ENCODE results near the gene FERMT1. TPM values are rescaled to one million over a fixed set of nuclear protein-coding genes. Genes with fewer than 3 reads are reported as not detected.
A peak's percentile ranks its signal among the peaks of the same experiment; 100 is the strongest.

Gene FERMT1
- total RNA-seq, 1 experiment from 2014 or later = 30.1 TPM

DNA sequence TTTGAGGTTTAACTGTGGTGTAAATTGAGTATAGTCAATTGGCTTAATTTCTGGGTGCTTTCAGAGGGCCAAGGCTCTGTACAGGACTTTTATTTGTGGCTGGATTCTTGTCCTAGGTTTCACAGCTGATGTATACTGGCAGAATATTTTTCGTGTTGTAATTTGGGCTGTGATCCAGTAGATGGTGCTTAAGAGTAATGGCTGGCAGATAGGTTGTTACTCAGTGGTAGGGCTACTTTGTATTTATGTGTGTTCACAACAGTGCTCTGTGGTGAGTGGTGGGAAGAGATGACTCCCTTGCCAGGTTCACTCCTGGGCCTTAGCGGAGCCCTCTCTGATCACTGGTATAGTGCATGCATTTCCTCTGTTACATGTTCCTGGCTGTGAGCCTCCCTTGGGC is 34.5 kb upstream of the FERMT1 start:
- CTCF ChIA-PET = no interaction called here

DNA sequence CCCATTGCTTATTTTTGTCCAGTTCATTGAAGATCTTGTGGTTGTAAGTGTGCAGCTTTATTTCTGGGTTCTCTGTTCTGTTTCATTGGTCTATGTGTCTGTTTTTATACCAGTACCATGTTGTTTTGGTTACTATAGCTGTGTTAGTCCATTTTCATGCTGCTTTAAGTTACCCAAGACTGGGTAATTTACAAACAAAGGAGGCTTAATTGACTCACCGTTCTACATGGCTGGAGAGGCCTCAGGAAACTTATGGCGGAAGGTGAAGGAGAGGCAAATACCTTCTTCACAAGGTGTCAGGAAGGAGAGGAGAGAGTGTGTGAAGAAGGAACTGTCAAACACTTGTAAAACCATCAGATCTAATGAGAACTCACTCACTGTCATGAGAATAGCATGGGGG is 29.9 kb upstream of the FERMT1 start:
- no TSS peak for BruUV-seq (replicated peaks)
- intact Hi-C loops (cut with micrococcal nuclease; ENCODE audit: unreplicated experiment) = no loop called here
- peaks cover 11% of the 10 kb centered on the region for H3K27me3 Mint-ChIP-seq (ENCODE audit: insufficient read depth, unreplicated experiment)
- peaks cover 14% of the 10 kb centered on the region for H3K9me3 Mint-ChIP-seq (ENCODE audit: unreplicated experiment)
- peaks cover 14% of the 10 kb centered on the region for H3K9me3 ChIP-seq
- no peaks in the 10 kb centered on the region for H3K4me1 ChIP-seq
- H3K4me3 Mint-ChIP-seq (ENCODE audit: unreplicated experiment) = no peak overlapping the region
- no peaks in the 10 kb centered on the region for H3K36me3 Mint-ChIP-seq (ENCODE audit: insufficient read depth, unreplicated experiment)
- POLR2A ChIA-PET = no interaction called here
- no peak overlapping the region for H3K4me3 ChIP-seq (ENCODE audit: low read depth, low read length)
- CTCF ChIA-PET = no interaction called here
- no peaks in the 10 kb centered on the region for H3K4me1 Mint-ChIP-seq (ENCODE audit: low read depth, unreplicated experiment)
- no peaks in the 10 kb centered on the region for H3K36me3 ChIP-seq (ENCODE audit: control insufficient read depth, insufficient read depth, low read length)
- no peak overlapping the region for H3K27ac Mint-ChIP-seq (ENCODE audit: unreplicated experiment)
- H3K27me3 ChIP-seq (replicated peaks; ENCODE audit: control insufficient read depth, insufficient read depth, low read length) = no peaks in the 10 kb centered on the region
- TF ChIP-seq, protein P1, sequence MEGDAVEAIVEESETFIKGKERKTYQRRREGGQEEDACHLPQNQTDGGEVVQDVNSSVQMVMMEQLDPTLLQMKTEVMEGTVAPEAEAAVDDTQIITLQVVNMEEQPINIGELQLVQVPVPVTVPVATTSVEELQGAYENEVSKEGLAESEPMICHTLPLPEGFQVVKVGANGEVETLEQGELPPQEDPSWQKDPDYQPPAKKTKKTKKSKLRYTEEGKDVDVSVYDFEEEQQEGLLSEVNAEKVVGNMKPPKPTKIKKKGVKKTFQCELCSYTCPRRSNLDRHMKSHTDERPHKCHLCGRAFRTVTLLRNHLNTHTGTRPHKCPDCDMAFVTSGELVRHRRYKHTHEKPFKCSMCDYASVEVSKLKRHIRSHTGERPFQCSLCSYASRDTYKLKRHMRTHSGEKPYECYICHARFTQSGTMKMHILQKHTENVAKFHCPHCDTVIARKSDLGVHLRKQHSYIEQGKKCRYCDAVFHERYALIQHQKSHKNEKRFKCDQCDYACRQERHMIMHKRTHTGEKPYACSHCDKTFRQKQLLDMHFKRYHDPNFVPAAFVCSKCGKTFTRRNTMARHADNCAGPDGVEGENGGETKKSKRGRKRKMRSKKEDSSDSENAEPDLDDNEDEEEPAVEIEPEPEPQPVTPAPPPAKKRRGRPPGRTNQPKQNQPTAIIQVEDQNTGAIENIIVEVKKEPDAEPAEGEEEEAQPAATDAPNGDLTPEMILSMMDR (IDR thresholded peaks at IDR 0.05; ENCODE audit: insufficient read depth in 1 of 2, low read depth in 1 of 2, low read length in 1 of 2, severe bottlenecking in 1 of 2, unreplicated experiment in 1 of 2) = no peak
- no peak for DNase-seq

More for the DNA sequence above, 34.5 kb upstream of the FERMT1 start:
- TF ChIP-seq, protein P1 (IDR thresholded peaks at IDR 0.05; ENCODE audit: insufficient read depth in 1 of 2, low read depth in 1 of 2, low read length in 1 of 2, severe bottlenecking in 1 of 2, unreplicated experiment in 1 of 2) = peak in 1 of 2 experiments; percentile 8
- no peaks in the 10 kb centered on the region for H3K27me3 ChIP-seq (replicated peaks; ENCODE audit: control insufficient read depth, insufficient read depth, low read length)
- H3K9me3 ChIP-seq = peaks cover 14% of the 10 kb centered on the region
- intact Hi-C loops (cut with micrococcal nuclease; ENCODE audit: unreplicated experiment) = no loop called here
- H3K4me1 ChIP-seq = no peaks in the 10 kb centered on the region
- H3K4me1 Mint-ChIP-seq (ENCODE audit: low read depth, unreplicated experiment) = no peaks in the 10 kb centered on the region
- H3K36me3 ChIP-seq (ENCODE audit: control insufficient read depth, insufficient read depth, low read length) = no peaks in the 10 kb centered on the region
- H3K9me3 Mint-ChIP-seq (ENCODE audit: unreplicated experiment) = peaks cover 14% of the 10 kb centered on the region
- no peaks in the 10 kb centered on the region for H3K36me3 Mint-ChIP-seq (ENCODE audit: insufficient read depth, unreplicated experiment)
- peaks cover 26% of the 10 kb centered on the region for H3K27me3 Mint-ChIP-seq (ENCODE audit: insufficient read depth, unreplicated experiment)
- no peak for DNase-seq
- POLR2A ChIA-PET = no interaction called here
- no peak overlapping the region for H3K4me3 Mint-ChIP-seq (ENCODE audit: unreplicated experiment)
- H3K27ac Mint-ChIP-seq (ENCODE audit: unreplicated experiment) = no peak overlapping the region
- H3K4me3 ChIP-seq (ENCODE audit: low read depth, low read length) = no peak overlapping the region
- no TSS peak for BruUV-seq (replicated peaks)

DNA sequence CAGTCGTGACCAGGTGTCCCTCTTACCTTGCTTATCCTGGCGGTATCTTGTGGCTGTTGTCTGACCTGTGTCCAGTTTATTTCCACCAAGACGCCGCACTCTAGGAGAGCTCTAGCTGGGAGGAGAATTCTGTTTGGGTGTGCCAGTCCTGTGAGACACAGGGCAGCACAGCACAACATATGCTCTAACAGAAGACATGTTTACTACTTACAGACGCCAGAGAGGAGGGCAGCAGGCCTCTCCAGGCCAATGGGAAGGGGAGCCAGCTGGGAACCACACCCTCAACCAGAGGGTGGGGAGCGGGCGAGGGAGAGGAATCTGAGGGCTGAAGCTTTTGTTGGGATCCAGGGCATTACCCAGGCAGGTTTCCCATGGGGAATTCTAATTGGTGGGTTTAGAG is 25.2 kb upstream of the FERMT1 start:
- BruUV-seq (replicated peaks) = no TSS peak
- Mint-ChIP-seq H3K27ac (ENCODE audit: unreplicated experiment) (no peak overlapping the region), H3K4me3 (ENCODE audit: unreplicated experiment) (no peak overlapping the region), H3K36me3 (ENCODE audit: insufficient read depth, unreplicated experiment) (no peaks in the 10 kb centered on the region), H3K27me3 (ENCODE audit: insufficient read depth, unreplicated experiment) (peaks cover 7% of the 10 kb centered on the region), H3K9me3 (ENCODE audit: unreplicated experiment) (no peaks in the 10 kb centered on the region), H3K4me1 (ENCODE audit: low read depth, unreplicated experiment) (no peaks in the 10 kb centered on the region)
- intact Hi-C loops (cut with micrococcal nuclease; ENCODE audit: unreplicated experiment) = loop anchor here (10.0 kb wide), 1 partner anchor 117 kb away; no protein-coding TSS in a partner anchor
- TF ChIP-seq, protein P1 (IDR thresholded peaks at IDR 0.05; ENCODE audit: insufficient read depth in 1 of 2, low read depth in 1 of 2, low read length in 1 of 2, severe bottlenecking in 1 of 2, unreplicated experiment in 1 of 2) = no peak
- H3K4me1 ChIP-seq = no peaks in the 10 kb centered on the region
- H3K4me3 ChIP-seq (ENCODE audit: low read depth, low read length) = no peak overlapping the region
- DNase-seq = no peak
- ChIA-PET POLR2A (no interaction called here), CTCF (no interaction called here)
- no peaks in the 10 kb centered on the region for H3K9me3 ChIP-seq
- no peaks in the 10 kb centered on the region for H3K36me3 ChIP-seq (ENCODE audit: control insufficient read depth, insufficient read depth, low read length)
- H3K27me3 ChIP-seq (replicated peaks; ENCODE audit: control insufficient read depth, insufficient read depth, low read length) = no peaks in the 10 kb centered on the region
